ENCODE data around the gene DNAJC15.
"Not testable (repeated sequence)": the region's sequence is repeated elsewhere in the genome, so short reads cannot be mapped to it uniquely, and the experiment has no call there.

DNAJC15 gene

GRCh38 chr13:43023289-43023963, at the start of gene DNAJC15:
DNAJC15 (plus strand) TSS chr13:43023586; CDS start chr13:43023627, 41 bp downstream.
- peak; percentile 58 for DNase-seq (ENCODE audit: low spot score)

GRCh38 chr13:42976066-42976465, 47.3 kb upstream of the DNAJC15 start:
- no peak for DNase-seq (ENCODE audit: low spot score)

GRCh38 chr13:42977219-42977659, 46.1 kb upstream of the DNAJC15 start:
- DNase-seq (ENCODE audit: low spot score) = no peak

GRCh38 chr13:42981317-42981716, 42.1 kb upstream of the DNAJC15 start:
- no peak for DNase-seq (ENCODE audit: low spot score)

- no peak for DNase-seq (ENCODE audit: low spot score)
Observed at GRCh38 chr13:42981853-42982252, 41.5 kb upstream of the DNAJC15 start.

- no peak for DNase-seq (ENCODE audit: low spot score)
Observed at GRCh38 chr13:42984026-42984425, 39.4 kb upstream of the DNAJC15 start.

- no peak for DNase-seq (ENCODE audit: low spot score)
Observed at GRCh38 chr13:42984691-42985090, 38.7 kb upstream of the DNAJC15 start.

GRCh38 chr13:42985312-42986175, 37.8 kb upstream of the DNAJC15 start:
- no peak for DNase-seq (ENCODE audit: low spot score)

GRCh38 chr13:42986176-42986574, 37.2 kb upstream of the DNAJC15 start:
- no peak for DNase-seq (ENCODE audit: low spot score)

GRCh38 chr13:42990291-42991232, 32.8 kb upstream of the DNAJC15 start:
- no peak for DNase-seq (ENCODE audit: low spot score)

GRCh38 chr13:42991233-42991897, 32.0 kb upstream of the DNAJC15 start:
- not testable (repeated sequence) for DNase-seq (ENCODE audit: low spot score)

- peak; percentile 64 for DNase-seq (ENCODE audit: low spot score)
Observed at GRCh38 chr13:42991898-42992763, 31.3 kb upstream of the DNAJC15 start, which contains the start of gene EPSTI1. EPSTI1 (minus strand) TSS chr13:42992241; CDS start chr13:42992165, 76 bp downstream.

- no peak for DNase-seq (ENCODE audit: low spot score)
Observed at GRCh38 chr13:42992764-42993122, 30.6 kb upstream of the DNAJC15 start.

GRCh38 chr13:42994878-42995277, 28.5 kb upstream of the DNAJC15 start:
- DNase-seq (ENCODE audit: low spot score) = no peak

GRCh38 chr13:42996584-42996983, 26.8 kb upstream of the DNAJC15 start:
- no peak for DNase-seq (ENCODE audit: low spot score)

- DNase-seq (ENCODE audit: low spot score) = no peak
Observed at GRCh38 chr13:42997381-42997780, 26.0 kb upstream of the DNAJC15 start.

- DNase-seq (ENCODE audit: low spot score) = no peak
Observed at GRCh38 chr13:42999491-42999890, 23.9 kb upstream of the DNAJC15 start.

GRCh38 chr13:43000676-43001075, 22.7 kb upstream of the DNAJC15 start:
- no peak for DNase-seq (ENCODE audit: low spot score)

GRCh38 chr13:43002021-43002420, 21.4 kb upstream of the DNAJC15 start:
- no peak for DNase-seq (ENCODE audit: low spot score)

- no peak for DNase-seq (ENCODE audit: low spot score)
Observed at GRCh38 chr13:43003010-43003409, 20.4 kb upstream of the DNAJC15 start.

GRCh38 chr13:43003729-43004128, 19.7 kb upstream of the DNAJC15 start:
- no peak for DNase-seq (ENCODE audit: low spot score)
